ENCODE measurements around the gene EBP.
"Not testable (repeated sequence)": the region's sequence is repeated elsewhere in the genome, so short reads cannot be mapped to it uniquely, and the experiment has no call there.

The EBP gene

GRCh38 chrX:48522291-48522690 is 683 bp downstream of the EBP start:
- DNase-seq (ENCODE audit: low read depth in 1 of 2, low spot score in 1 of 2) = no peak

- no peak for DNase-seq (ENCODE audit: low read depth in 1 of 2, low spot score in 1 of 2)
These were observed 2.1 kb downstream of the EBP start for GRCh38 chrX:48523682-48524081.

GRCh38 chrX:48525853-48526252 is 4.2 kb downstream of the EBP start:
- DNase-seq (ENCODE audit: low read depth in 1 of 2, low spot score in 1 of 2) = not testable (repeated sequence)

- no peak for DNase-seq (ENCODE audit: low read depth in 1 of 2, low spot score in 1 of 2)
These were observed 9.1 kb downstream of the EBP start for GRCh38 chrX:48530736-48531135.

GRCh38 chrX:48531358-48531959 is 9.9 kb downstream of the EBP start:
- DNase-seq (ENCODE audit: low read depth in 1 of 2, low spot score in 1 of 2) = no peak

GRCh38 chrX:48532161-48532560 is 10.6 kb downstream of the EBP start:
- DNase-seq (ENCODE audit: low read depth in 1 of 2, low spot score in 1 of 2) = no peak

- DNase-seq (ENCODE audit: low read depth in 1 of 2, low spot score in 1 of 2) = no peak
These were observed 11.6 kb downstream of the EBP start for GRCh38 chrX:48533165-48533564.

GRCh38 chrX:48538641-48539344 is 17.2 kb downstream of the EBP start:
- DNase-seq (ENCODE audit: low read depth in 1 of 2, low spot score in 1 of 2) = no peak

- DNase-seq (ENCODE audit: low read depth in 1 of 2, low spot score in 1 of 2) = peak; percentile 90 to 91
These were observed 17.9 kb downstream of the EBP start, which contains the start of gene TBC1D25 for GRCh38 chrX:48539345-48540027. TSS of gene TBC1D25 (plus strand) at chrX:48539714. CDS start at chrX:48539798, 84 bp downstream.

- peak; percentile 8 to 36 for DNase-seq (ENCODE audit: low read depth in 1 of 2, low spot score in 1 of 2)
These were observed 18.4 kb downstream of the EBP start for GRCh38 chrX:48540028-48540375.

GRCh38 chrX:48540480-48540879 is 18.9 kb downstream of the EBP start:
- DNase-seq (ENCODE audit: low read depth in 1 of 2, low spot score in 1 of 2) = no peak

- DNase-seq (ENCODE audit: low read depth in 1 of 2, low spot score in 1 of 2) = no peak
These were observed 19.7 kb downstream of the EBP start for GRCh38 chrX:48541140-48541814.

- DNase-seq (ENCODE audit: low read depth in 1 of 2, low spot score in 1 of 2) = no peak
These were observed 27.3 kb downstream of the EBP start for GRCh38 chrX:48548871-48549270.

GRCh38 chrX:48555731-48556325 is 34.2 kb downstream of the EBP start:
- DNase-seq (ENCODE audit: low read depth in 1 of 2, low spot score in 1 of 2) = not testable (repeated sequence)

- no peak for DNase-seq (ENCODE audit: low read depth in 1 of 2, low spot score in 1 of 2)
These were observed 36.7 kb downstream of the EBP start for GRCh38 chrX:48558271-48558670.

- DNase-seq (ENCODE audit: low read depth in 1 of 2, low spot score in 1 of 2) = no peak
These were observed 38.0 kb downstream of the EBP start for GRCh38 chrX:48559636-48560035.

GRCh38 chrX:48560056-48560455 is 38.4 kb downstream of the EBP start:
- DNase-seq (ENCODE audit: low read depth in 1 of 2, low spot score in 1 of 2) = no peak

GRCh38 chrX:48560681-48561080 is 39.1 kb downstream of the EBP start:
- DNase-seq (ENCODE audit: low read depth in 1 of 2, low spot score in 1 of 2) = no peak

GRCh38 chrX:48569958-48570357 is 48.4 kb downstream of the EBP start:
- no peak for DNase-seq (ENCODE audit: low read depth in 1 of 2, low spot score in 1 of 2)

- DNase-seq (ENCODE audit: low read depth in 1 of 2, low spot score in 1 of 2) = no peak
These were observed 52.2 kb downstream of the EBP start for GRCh38 chrX:48573690-48574269.
